ENCODE results near the gene OR1M1.
"Not testable (repeated sequence)": the region's sequence is repeated elsewhere in the genome, so short reads cannot be mapped to it uniquely, and the experiment has no call there.

The OR1M1 gene

GRCh38 chr19:9057505-9058258, 29.2 kb upstream of the OR1M1 start:
- H3K4me1 ChIP-seq (ENCODE audit: insufficient read depth, low read length) = no peaks in the 10 kb centered on the region
- peaks cover 19% of the 10 kb centered on the region for H3K27me3 ChIP-seq (ENCODE audit: insufficient read depth, low read length)
- H2AFZ ChIP-seq (ENCODE audit: low read depth, low read length) = no peak overlapping the region
- H3K4me3 ChIP-seq (ENCODE audit: low read length) = no peak overlapping the region
- peaks cover 3% of the 10 kb centered on the region for H3K9me3 ChIP-seq (ENCODE audit: low read length)
- H3K36me3 ChIP-seq (ENCODE audit: insufficient read depth, low read length) = no peaks in the 10 kb centered on the region

GRCh38 chr19:9058905-9059667, 27.8 kb upstream of the OR1M1 start:
- Histone ChIP-seq H3K9me3 (ENCODE audit: low read length) (no peaks in the 10 kb centered on the region), H3K36me3 (ENCODE audit: insufficient read depth, low read length) (no peaks in the 10 kb centered on the region), H3K4me3 (ENCODE audit: low read length) (no peak overlapping the region), H2AFZ (ENCODE audit: low read depth, low read length) (no peak overlapping the region), H3K4me1 (ENCODE audit: insufficient read depth, low read length) (no peaks in the 10 kb centered on the region), H3K27me3 (ENCODE audit: insufficient read depth, low read length) (peaks cover 11% of the 10 kb centered on the region)

GRCh38 chr19:9060564-9061340, 26.1 kb upstream of the OR1M1 start:
- H2AFZ ChIP-seq (ENCODE audit: low read depth, low read length) = no peak overlapping the region
- no peaks in the 10 kb centered on the region for H3K9me3 ChIP-seq (ENCODE audit: low read length)
- no peaks in the 10 kb centered on the region for H3K4me1 ChIP-seq (ENCODE audit: insufficient read depth, low read length)
- no peaks in the 10 kb centered on the region for H3K27me3 ChIP-seq (ENCODE audit: insufficient read depth, low read length)
- no peaks in the 10 kb centered on the region for H3K36me3 ChIP-seq (ENCODE audit: insufficient read depth, low read length)
- no peak overlapping the region for H3K4me3 ChIP-seq (ENCODE audit: low read length)

- H3K4me3 ChIP-seq (ENCODE audit: low read length) = no peak overlapping the region
- H3K36me3 ChIP-seq (ENCODE audit: insufficient read depth, low read length) = no peaks in the 10 kb centered on the region
- no peaks in the 10 kb centered on the region for H3K9me3 ChIP-seq (ENCODE audit: low read length)
- H3K4me1 ChIP-seq (ENCODE audit: insufficient read depth, low read length) = no peaks in the 10 kb centered on the region
- no peak overlapping the region for H2AFZ ChIP-seq (ENCODE audit: low read depth, low read length)
- H3K27me3 ChIP-seq (ENCODE audit: insufficient read depth, low read length) = no peaks in the 10 kb centered on the region
Measured at GRCh38 chr19:9061879-9062278, 25.0 kb upstream of the OR1M1 start.

GRCh38 chr19:9065457-9066014, 21.3 kb upstream of the OR1M1 start:
- peaks cover 3% of the 10 kb centered on the region for H3K4me1 ChIP-seq (ENCODE audit: insufficient read depth, low read length)
- H2AFZ ChIP-seq (ENCODE audit: low read depth, low read length) = no peak overlapping the region
- no peak overlapping the region for H3K4me3 ChIP-seq (ENCODE audit: low read length)
- no peaks in the 10 kb centered on the region for H3K9me3 ChIP-seq (ENCODE audit: low read length)
- no peaks in the 10 kb centered on the region for H3K27me3 ChIP-seq (ENCODE audit: insufficient read depth, low read length)
- no peaks in the 10 kb centered on the region for H3K36me3 ChIP-seq (ENCODE audit: insufficient read depth, low read length)

- Histone ChIP-seq H3K27me3 (ENCODE audit: insufficient read depth, low read length) (no peaks in the 10 kb centered on the region), H3K4me1 (ENCODE audit: insufficient read depth, low read length) (peaks cover 3% of the 10 kb centered on the region), H3K9me3 (ENCODE audit: low read length) (no peaks in the 10 kb centered on the region), H3K4me3 (ENCODE audit: low read length) (no peak overlapping the region), H2AFZ (ENCODE audit: low read depth, low read length) (no peak overlapping the region), H3K36me3 (ENCODE audit: insufficient read depth, low read length) (no peaks in the 10 kb centered on the region)
Measured at GRCh38 chr19:9070066-9070465, 16.8 kb upstream of the OR1M1 start.

- not testable (repeated sequence) for H3K9me3 ChIP-seq (ENCODE audit: low read length); H2AFZ ChIP-seq (ENCODE audit: low read depth, low read length); H3K4me1 ChIP-seq (ENCODE audit: insufficient read depth, low read length); H3K4me3 ChIP-seq (ENCODE audit: low read length); H3K36me3 ChIP-seq (ENCODE audit: insufficient read depth, low read length); H3K27me3 ChIP-seq (ENCODE audit: insufficient read depth, low read length)
Measured at GRCh38 chr19:9071720-9072119, 15.1 kb upstream of the OR1M1 start.

GRCh38 chr19:9073806-9074205, 13.1 kb upstream of the OR1M1 start:
- no peaks in the 10 kb centered on the region for H3K36me3 ChIP-seq (ENCODE audit: insufficient read depth, low read length)
- no peak overlapping the region for H2AFZ ChIP-seq (ENCODE audit: low read depth, low read length)
- H3K27me3 ChIP-seq (ENCODE audit: insufficient read depth, low read length) = no peaks in the 10 kb centered on the region
- H3K4me3 ChIP-seq (ENCODE audit: low read length) = no peak overlapping the region
- no peaks in the 10 kb centered on the region for H3K9me3 ChIP-seq (ENCODE audit: low read length)
- peaks cover 7% of the 10 kb centered on the region for H3K4me1 ChIP-seq (ENCODE audit: insufficient read depth, low read length)

GRCh38 chr19:9075064-9075949, 11.6 kb upstream of the OR1M1 start:
- H3K36me3 ChIP-seq (ENCODE audit: insufficient read depth, low read length) = no peaks in the 10 kb centered on the region
- H3K4me1 ChIP-seq (ENCODE audit: insufficient read depth, low read length) = peaks cover 4% of the 10 kb centered on the region
- H3K27me3 ChIP-seq (ENCODE audit: insufficient read depth, low read length) = no peaks in the 10 kb centered on the region
- H3K4me3 ChIP-seq (ENCODE audit: low read length) = no peak overlapping the region
- H3K9me3 ChIP-seq (ENCODE audit: low read length) = no peaks in the 10 kb centered on the region
- peak overlapping the region; percentile 2 for H2AFZ ChIP-seq (ENCODE audit: low read depth, low read length)

- Histone ChIP-seq H3K36me3 (ENCODE audit: insufficient read depth, low read length) (no peaks in the 10 kb centered on the region), H2AFZ (ENCODE audit: low read depth, low read length) (no peak overlapping the region), H3K4me3 (ENCODE audit: low read length) (no peak overlapping the region), H3K4me1 (ENCODE audit: insufficient read depth, low read length) (peaks cover 4% of the 10 kb centered on the region), H3K27me3 (ENCODE audit: insufficient read depth, low read length) (no peaks in the 10 kb centered on the region), H3K9me3 (ENCODE audit: low read length) (no peaks in the 10 kb centered on the region)
Measured at GRCh38 chr19:9076901-9077300, 10.0 kb upstream of the OR1M1 start.

- Histone ChIP-seq H3K4me1 (ENCODE audit: insufficient read depth, low read length) (peaks cover 4% of the 10 kb centered on the region), H3K27me3 (ENCODE audit: insufficient read depth, low read length) (no peaks in the 10 kb centered on the region), H2AFZ (ENCODE audit: low read depth, low read length) (no peak overlapping the region), H3K4me3 (ENCODE audit: low read length) (no peak overlapping the region), H3K36me3 (ENCODE audit: insufficient read depth, low read length) (no peaks in the 10 kb centered on the region), H3K9me3 (ENCODE audit: low read length) (no peaks in the 10 kb centered on the region)
Measured at GRCh38 chr19:9078651-9079050, 8.2 kb upstream of the OR1M1 start.

- Histone ChIP-seq H3K9me3 (ENCODE audit: low read length) (no peaks in the 10 kb centered on the region), H3K27me3 (ENCODE audit: insufficient read depth, low read length) (no peaks in the 10 kb centered on the region), H2AFZ (ENCODE audit: low read depth, low read length) (no peak within 1 kb of the TSS), H3K36me3 (ENCODE audit: insufficient read depth, low read length) (no peaks in the 10 kb centered on the region), H3K4me3 (ENCODE audit: low read length) (no peak within 1 kb of the TSS), H3K4me1 (ENCODE audit: insufficient read depth, low read length) (no peaks in the 10 kb centered on the region)
Measured at GRCh38 chr19:9107375-9107774, 20.5 kb downstream of the OR1M1 start, which contains the start of gene OR7G2. Gene OR7G2 (minus strand): TSS chr19:9107475. CDS start chr19:9103243, 4,232 bp downstream.
